ENCODE results near the gene EPHX1.

EPHX1 gene

DNA sequence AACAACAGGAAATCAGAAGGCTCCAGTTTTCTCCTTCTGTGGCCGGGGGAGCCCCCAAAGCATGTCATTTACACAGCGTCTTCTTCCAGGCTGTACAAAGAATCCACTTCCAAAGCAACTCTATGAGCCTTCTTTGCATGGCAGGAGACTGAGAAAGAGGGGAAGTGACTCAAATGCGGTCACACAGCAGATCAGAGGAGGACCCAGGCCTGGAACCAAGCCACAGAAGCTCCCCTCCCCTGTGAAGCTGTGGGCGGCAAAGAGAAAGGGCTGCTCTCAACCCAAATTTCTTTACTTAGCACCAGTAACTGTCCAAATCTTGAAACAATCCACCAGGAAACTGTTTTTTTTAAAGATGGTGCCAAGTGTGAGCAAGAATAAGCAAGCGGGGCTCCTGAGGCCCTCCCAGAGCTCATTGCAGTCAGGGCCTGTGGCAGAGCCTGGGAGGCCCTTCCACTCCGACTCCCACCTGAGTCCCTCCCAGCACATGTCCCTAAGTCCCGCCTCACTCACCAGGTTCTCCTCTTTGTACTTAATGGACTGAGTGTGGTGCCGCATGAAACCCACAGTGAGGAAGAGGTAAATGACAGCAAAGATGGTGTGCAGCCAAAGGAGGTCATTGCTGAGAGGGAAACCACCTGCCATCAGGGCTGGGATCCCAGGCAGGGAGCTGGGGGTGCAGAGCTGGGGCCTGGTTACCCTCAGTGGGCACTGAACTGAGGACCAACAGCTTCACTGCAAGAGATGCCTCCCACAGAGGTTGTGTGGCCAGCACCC lies 56.3 kb downstream of the EPHX1 start:
- Histone ChIP-seq H3K36me3 (ENCODE audit: control insufficient read depth, low read length) (no peaks in the 10 kb centered on the region), H3K79me2 (ENCODE audit: control insufficient read depth, low read length) (no peaks in the 10 kb centered on the region), H4K20me1 (ENCODE audit: control insufficient read depth, insufficient read depth, low read depth, low read length) (no peaks in the 10 kb centered on the region), H3K9me2 (replicated peaks; ENCODE audit: control insufficient read depth, low read length) (no peaks in the 10 kb centered on the region), H3K9me3 (ENCODE audit: control insufficient read depth, insufficient read depth, low read length) (no peaks in the 10 kb centered on the region), H3K4me1 (ENCODE audit: control insufficient read depth, low read length) (no peaks in the 10 kb centered on the region), H3K4me3 (ENCODE audit: low read length) (no peak overlapping the region), H3K27ac (ENCODE audit: low read depth, low read length) (no peak overlapping the region), H3K4me2 (ENCODE audit: low read length) (no peak overlapping the region), H3K27me3 (ENCODE audit: control insufficient read depth, low read length) (no peaks in the 10 kb centered on the region), H3F3A (ENCODE audit: control insufficient read depth, insufficient read depth) (no peaks in the 10 kb centered on the region)
- TF ChIP-seq EZH2phosphoT487 (IDR thresholded peaks at IDR 0.05; ENCODE audit: borderline replicate concordance, low read length) (no peak), CTCF (IDR thresholded peaks at IDR 0.05; ENCODE audit: low read depth, low read length, poor library complexity, severe bottlenecking) (no peak)

DNA sequence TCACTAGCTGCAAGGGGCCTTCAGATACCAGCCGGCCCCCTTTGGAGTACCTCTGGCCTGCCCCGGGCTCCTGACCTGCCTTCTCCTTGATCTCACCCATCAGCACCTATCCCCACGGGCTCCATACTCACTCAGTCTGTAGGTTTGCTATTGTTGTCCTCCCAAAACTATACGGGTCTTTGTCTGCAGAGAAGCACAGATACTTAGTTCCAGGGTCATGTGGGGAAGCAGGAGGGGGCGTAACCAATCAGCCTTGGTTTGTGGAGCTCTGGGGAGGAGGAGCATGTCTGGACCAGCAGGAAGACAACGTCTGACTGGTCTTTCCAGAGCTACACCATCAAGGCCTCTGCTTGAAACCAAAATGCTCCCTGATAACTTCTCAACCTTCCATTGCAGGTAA lies 57.1 kb downstream of the EPHX1 start:
- H3K4me3 ChIP-seq (ENCODE audit: low read length) = no peak overlapping the region
- no peak overlapping the region for H3K4me2 ChIP-seq (ENCODE audit: low read length)
- no peak for TF ChIP-seq CTCF (IDR thresholded peaks at IDR 0.05; ENCODE audit: low read depth, low read length, poor library complexity, severe bottlenecking)
- no peaks in the 10 kb centered on the region for H3K27me3 ChIP-seq (ENCODE audit: control insufficient read depth, low read length)
- no peaks in the 10 kb centered on the region for H3K36me3 ChIP-seq (ENCODE audit: control insufficient read depth, low read length)
- no peaks in the 10 kb centered on the region for H3K9me3 ChIP-seq (ENCODE audit: control insufficient read depth, insufficient read depth, low read length)
- no peaks in the 10 kb centered on the region for H3F3A ChIP-seq (ENCODE audit: control insufficient read depth, insufficient read depth)
- H3K4me1 ChIP-seq (ENCODE audit: control insufficient read depth, low read length) = no peaks in the 10 kb centered on the region
- H4K20me1 ChIP-seq (ENCODE audit: control insufficient read depth, insufficient read depth, low read depth, low read length) = no peaks in the 10 kb centered on the region
- no peak overlapping the region for H3K27ac ChIP-seq (ENCODE audit: low read depth, low read length)
- H3K79me2 ChIP-seq (ENCODE audit: control insufficient read depth, low read length) = no peaks in the 10 kb centered on the region
- no peaks in the 10 kb centered on the region for H3K9me2 ChIP-seq (replicated peaks; ENCODE audit: control insufficient read depth, low read length)

DNA sequence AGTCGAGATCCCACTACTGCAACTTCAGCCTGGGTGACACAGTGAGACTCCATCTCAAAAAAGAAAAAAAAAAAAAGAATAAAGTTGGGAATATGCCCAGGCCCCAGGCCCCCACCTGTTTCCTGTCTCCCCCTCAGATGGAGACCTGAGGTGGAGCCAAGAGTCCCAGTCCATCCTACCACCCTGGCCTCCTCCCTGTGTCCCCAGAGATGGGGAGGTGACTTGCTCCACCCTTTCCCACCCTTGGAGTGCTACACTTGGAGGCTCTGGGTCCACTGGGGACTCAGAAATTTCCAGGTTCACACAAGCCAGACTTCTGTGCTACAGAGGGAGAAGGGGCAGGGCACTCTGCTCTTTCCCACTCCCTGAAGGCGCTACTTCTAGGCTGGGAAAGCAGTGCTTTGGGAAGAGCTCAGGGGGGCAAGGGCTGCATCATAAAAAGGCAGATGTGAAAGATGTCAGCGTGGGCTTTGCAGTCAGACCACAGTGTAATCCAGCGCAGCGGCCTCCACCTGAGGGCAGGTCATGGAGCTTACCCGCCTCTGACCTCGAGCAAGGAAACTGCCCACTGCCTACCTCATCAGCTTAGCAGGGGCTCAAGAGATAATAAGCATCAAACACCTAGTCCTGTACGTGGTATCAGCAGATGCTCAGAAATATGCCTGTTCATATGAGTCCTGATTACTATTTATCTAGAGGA lies 58.9 kb downstream of the EPHX1 start:
- no peaks in the 10 kb centered on the region for H4K20me1 ChIP-seq (ENCODE audit: control insufficient read depth, insufficient read depth, low read depth, low read length)
- no peak overlapping the region for H3K27ac ChIP-seq (ENCODE audit: low read depth, low read length)
- no peaks in the 10 kb centered on the region for H3K4me1 ChIP-seq (ENCODE audit: control insufficient read depth, low read length)
- H3K27me3 ChIP-seq (ENCODE audit: control insufficient read depth, low read length) = no peaks in the 10 kb centered on the region
- H3K79me2 ChIP-seq (ENCODE audit: control insufficient read depth, low read length) = no peaks in the 10 kb centered on the region
- no peaks in the 10 kb centered on the region for H3F3A ChIP-seq (ENCODE audit: control insufficient read depth, insufficient read depth)
- H3K4me2 ChIP-seq (ENCODE audit: low read length) = no peak overlapping the region
- H3K36me3 ChIP-seq (ENCODE audit: control insufficient read depth, low read length) = no peaks in the 10 kb centered on the region
- H3K9me3 ChIP-seq (ENCODE audit: control insufficient read depth, insufficient read depth, low read length) = no peaks in the 10 kb centered on the region
- no peak overlapping the region for H3K4me3 ChIP-seq (ENCODE audit: low read length)
- H3K9me2 ChIP-seq (replicated peaks; ENCODE audit: control insufficient read depth, low read length) = no peaks in the 10 kb centered on the region
- no peak for TF ChIP-seq CTCF (IDR thresholded peaks at IDR 0.05; ENCODE audit: low read depth, low read length, poor library complexity, severe bottlenecking)
- TF ChIP-seq EZH2phosphoT487 (IDR thresholded peaks at IDR 0.05; ENCODE audit: borderline replicate concordance, low read length) = no peak

All from DOHH2 (cell line).